Neural cell (in vitro differentiated cells): ENCODE measurements around the gene ZNF35. TPM values are rescaled to one million over a fixed set of nuclear protein-coding genes. Genes with fewer than 3 reads are reported as not detected.
"Not testable (repeated sequence)": the region's sequence is repeated elsewhere in the genome, so short reads cannot be mapped to it uniquely, and the experiment has no call there.

ENCODE experiments used
- H2AFZ ChIP-seq: fragments of 200-600, 300-800 bp; sonication (generic), shearing (Covaris generic); 2 replicates; pipeline ENCODE4 v1.6.0; 2014; ENCODE audit warnings: low read depth, mild to moderate bottlenecking, antibody characterized with exemption, low read length, moderate library complexity
- H3F3A ChIP-seq: fragments of 200-600 bp; shearing (Covaris generic); 2 replicates; pipeline ENCODE4 v1.6.1; 2016; ENCODE audit warnings: mild to moderate bottlenecking, moderate library complexity, mixed read lengths, antibody characterized with exemption, low read length; ENCODE audit not compliant: insufficient read depth, poor library complexity, severe bottlenecking
- H3K27ac ChIP-seq: fragments of 200-600, 300-800 bp; sonication (generic), shearing (Covaris generic); 2 replicates; pipeline ENCODE4 v1.5.1; 2014; ENCODE audit warnings: mild to moderate bottlenecking, low read length, moderate library complexity
- H3K27me3 ChIP-seq: fragments of 300-800, 200-600 bp; sonication (generic), shearing (Covaris generic); 2 replicates; pipeline ENCODE4 v1.6.0; 2014; ENCODE audit warnings: mild to moderate bottlenecking, low read depth, low read length, moderate library complexity; ENCODE audit not compliant: insufficient read depth
- H3K36me3 ChIP-seq: fragments of 300-800, 200-600 bp; sonication (generic), shearing (Covaris generic); 2 replicates; pipeline ENCODE4 v1.5.1; 2014; ENCODE audit warnings: mild to moderate bottlenecking, antibody characterized with exemption, low read length, moderate library complexity; ENCODE audit not compliant: insufficient read depth
- H3K4me2 ChIP-seq: fragments of 300-800, 200-600 bp; sonication (generic), shearing (Covaris generic); 2 replicates; pipeline ENCODE4 v1.6.0; 2014; ENCODE audit warnings: mild to moderate bottlenecking, low read length
- H3K4me3 ChIP-seq: fragments of 300-800, 200-600 bp; sonication (generic), shearing (Covaris generic); 2 replicates; pipeline ENCODE4 v1.5.1; 2014; ENCODE audit warnings: mild to moderate bottlenecking, low read length, moderate library complexity
- H3K79me2 ChIP-seq: fragments of 200-600 bp; shearing (Covaris generic); replicated peaks from 2 replicates; pipeline ENCODE4 v1.6.0; 2014; ENCODE audit warnings: mild to moderate bottlenecking, low read length, moderate library complexity; ENCODE audit not compliant: insufficient read depth
- H3K9ac ChIP-seq: fragments of 300-800, 200-600 bp; sonication (generic), shearing (Covaris generic); 2 replicates; pipeline ENCODE4 v1.6.1; 2016; ENCODE audit warnings: mild to moderate bottlenecking, low read length, mixed read lengths
- H3K9me2 ChIP-seq: fragments of 200-600 bp; shearing (Covaris generic); 2 replicates; pipeline ENCODE4 v1.6.1; 2016; ENCODE audit warnings: mild to moderate bottlenecking, low read length, mixed read lengths; ENCODE audit not compliant: insufficient read depth
- H3K9me3 ChIP-seq: fragments of 200-600, 300-800 bp; sonication (generic), shearing (Covaris generic); 2 replicates; pipeline ENCODE4 v1.6.1; 2016; ENCODE audit warnings: mild to moderate bottlenecking, mixed run types, low read length, moderate library complexity, mixed read lengths
- H4K20me1 ChIP-seq: fragments of 200-600 bp; shearing (Covaris generic); 2 replicates; pipeline ENCODE4 v1.6.1; 2016; ENCODE audit warnings: mild to moderate bottlenecking, mixed run types; ENCODE audit not compliant: insufficient read depth
- EP300 ChIP-seq: fragments of 450-650 bp; conservative IDR thresholded peaks from 2 replicates; pipeline ENCODE4 v1.6.1; 2014; ENCODE audit warnings: antibody characterized with exemption, mild to moderate bottlenecking, moderate library complexity; ENCODE audit not compliant: poor library complexity, severe bottlenecking
- EZH2 ChIP-seq: fragments of 200-600, 300-800 bp; shearing (Covaris generic), sonication (generic); IDR thresholded peaks from 2 replicates; pipeline ENCODE4 v1.6.1; 2014; ENCODE audit warnings: antibody characterized with exemption, low read length, borderline replicate concordance, mild to moderate bottlenecking; ENCODE audit not compliant: insufficient read depth, poor library complexity, severe bottlenecking
- MXI1 ChIP-seq: fragments of 450-650 bp; conservative IDR thresholded peaks from 2 replicates; pipeline ENCODE4 v1.6.1; 2014; ENCODE audit warnings: antibody characterized with exemption, mild to moderate bottlenecking; ENCODE audit not compliant: poor library complexity, severe bottlenecking
- POLR2AphosphoS5 ChIP-seq: IDR thresholded peaks from 2 replicates; pipeline ENCODE4 v1.6.1; 2012
- RAD21 ChIP-seq: fragments of 450-650 bp; conservative IDR thresholded peaks from 2 replicates; pipeline ENCODE4 v1.6.1; 2014; ENCODE audit warnings: antibody characterized with exemption, mild to moderate bottlenecking, moderate library complexity
- SMC3 ChIP-seq: fragments of 450-650 bp; conservative IDR thresholded peaks from 2 replicates; pipeline ENCODE4 v1.6.1; 2014; ENCODE audit warnings: antibody characterized with exemption, mild to moderate bottlenecking, moderate library complexity; ENCODE audit not compliant: poor library complexity
- TAF1 ChIP-seq: IDR thresholded peaks from 2 replicates; pipeline ENCODE4 v1.6.1; 2012; ENCODE audit warnings: low read depth
- polyA plus RNA-seq: library from polyadenylated mRNA; depleted of rRNA; stranded (reverse); fragments of >200 nt; gene quantifications from 2 replicates; pipeline ENCODE4 v1.2.3, GENCODE V29; 2014
- TF ChIP-seq, protein P1 (sequence below): IDR thresholded peaks from 2 replicates; pipeline ENCODE4 v1.6.1; 2012; ENCODE audit warnings: borderline replicate concordance
- TF ChIP-seq, protein P2 (sequence below): fragments of 450-650 bp; IDR thresholded peaks from 2 replicates; pipeline ENCODE4 v1.5.1; 2014; ENCODE audit warnings: antibody characterized with exemption, mild to moderate bottlenecking, moderate library complexity; ENCODE audit not compliant: poor library complexity, severe bottlenecking

ZNF35 gene
- polyA plus RNA-seq, 1 donor from 2014 or later = 14.9 TPM

DNA sequence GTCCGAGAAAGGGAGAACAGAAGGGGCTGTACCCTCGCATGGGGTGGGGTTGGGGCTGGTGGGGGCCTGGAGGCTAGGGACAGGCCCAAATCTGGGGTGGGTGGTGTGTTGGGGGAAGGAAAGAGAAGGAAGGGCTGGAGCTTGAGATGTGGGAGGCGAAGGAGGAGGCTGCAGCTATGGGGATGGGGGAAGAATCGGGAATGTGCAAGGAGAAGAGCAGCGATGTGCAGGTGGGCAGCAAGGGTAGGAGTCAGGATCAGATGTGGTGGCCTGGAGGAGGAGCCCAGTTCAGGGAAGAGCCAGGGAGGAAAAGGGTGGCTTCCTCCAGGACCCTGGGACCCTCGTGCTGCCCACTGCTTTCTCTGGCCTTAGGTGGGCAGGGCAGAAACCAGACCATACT lies 21.2 kb downstream of the ZNF35 start:
- no peaks in the 10 kb centered on the region for H3F3A ChIP-seq
- H3K9ac ChIP-seq = no peak overlapping the region
- no peaks in the 10 kb centered on the region for H3K27me3 ChIP-seq
- H3K27ac ChIP-seq = no peak overlapping the region
- no peak overlapping the region for H3K4me2 ChIP-seq
- no peak overlapping the region for H2AFZ ChIP-seq
- no peaks in the 10 kb centered on the region for H3K9me2 ChIP-seq
- H3K36me3 ChIP-seq = no peaks in the 10 kb centered on the region
- H3K9me3 ChIP-seq = no peaks in the 10 kb centered on the region
- no peaks in the 10 kb centered on the region for H3K79me2 ChIP-seq
- TF ChIP-seq, protein P1, sequence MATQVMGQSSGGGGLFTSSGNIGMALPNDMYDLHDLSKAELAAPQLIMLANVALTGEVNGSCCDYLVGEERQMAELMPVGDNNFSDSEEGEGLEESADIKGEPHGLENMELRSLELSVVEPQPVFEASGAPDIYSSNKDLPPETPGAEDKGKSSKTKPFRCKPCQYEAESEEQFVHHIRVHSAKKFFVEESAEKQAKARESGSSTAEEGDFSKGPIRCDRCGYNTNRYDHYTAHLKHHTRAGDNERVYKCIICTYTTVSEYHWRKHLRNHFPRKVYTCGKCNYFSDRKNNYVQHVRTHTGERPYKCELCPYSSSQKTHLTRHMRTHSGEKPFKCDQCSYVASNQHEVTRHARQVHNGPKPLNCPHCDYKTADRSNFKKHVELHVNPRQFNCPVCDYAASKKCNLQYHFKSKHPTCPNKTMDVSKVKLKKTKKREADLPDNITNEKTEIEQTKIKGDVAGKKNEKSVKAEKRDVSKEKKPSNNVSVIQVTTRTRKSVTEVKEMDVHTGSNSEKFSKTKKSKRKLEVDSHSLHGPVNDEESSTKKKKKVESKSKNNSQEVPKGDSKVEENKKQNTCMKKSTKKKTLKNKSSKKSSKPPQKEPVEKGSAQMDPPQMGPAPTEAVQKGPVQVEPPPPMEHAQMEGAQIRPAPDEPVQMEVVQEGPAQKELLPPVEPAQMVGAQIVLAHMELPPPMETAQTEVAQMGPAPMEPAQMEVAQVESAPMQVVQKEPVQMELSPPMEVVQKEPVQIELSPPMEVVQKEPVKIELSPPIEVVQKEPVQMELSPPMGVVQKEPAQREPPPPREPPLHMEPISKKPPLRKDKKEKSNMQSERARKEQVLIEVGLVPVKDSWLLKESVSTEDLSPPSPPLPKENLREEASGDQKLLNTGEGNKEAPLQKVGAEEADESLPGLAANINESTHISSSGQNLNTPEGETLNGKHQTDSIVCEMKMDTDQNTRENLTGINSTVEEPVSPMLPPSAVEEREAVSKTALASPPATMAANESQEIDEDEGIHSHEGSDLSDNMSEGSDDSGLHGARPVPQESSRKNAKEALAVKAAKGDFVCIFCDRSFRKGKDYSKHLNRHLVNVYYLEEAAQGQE = no peak
- TF ChIP-seq POLR2AphosphoS5 (no peak), SMC3 (no peak), RAD21 (no peak), MXI1 (no peak), TAF1 (no peak), EP300 (no peak), EZH2 (no peak)
- TF ChIP-seq, protein P2, sequence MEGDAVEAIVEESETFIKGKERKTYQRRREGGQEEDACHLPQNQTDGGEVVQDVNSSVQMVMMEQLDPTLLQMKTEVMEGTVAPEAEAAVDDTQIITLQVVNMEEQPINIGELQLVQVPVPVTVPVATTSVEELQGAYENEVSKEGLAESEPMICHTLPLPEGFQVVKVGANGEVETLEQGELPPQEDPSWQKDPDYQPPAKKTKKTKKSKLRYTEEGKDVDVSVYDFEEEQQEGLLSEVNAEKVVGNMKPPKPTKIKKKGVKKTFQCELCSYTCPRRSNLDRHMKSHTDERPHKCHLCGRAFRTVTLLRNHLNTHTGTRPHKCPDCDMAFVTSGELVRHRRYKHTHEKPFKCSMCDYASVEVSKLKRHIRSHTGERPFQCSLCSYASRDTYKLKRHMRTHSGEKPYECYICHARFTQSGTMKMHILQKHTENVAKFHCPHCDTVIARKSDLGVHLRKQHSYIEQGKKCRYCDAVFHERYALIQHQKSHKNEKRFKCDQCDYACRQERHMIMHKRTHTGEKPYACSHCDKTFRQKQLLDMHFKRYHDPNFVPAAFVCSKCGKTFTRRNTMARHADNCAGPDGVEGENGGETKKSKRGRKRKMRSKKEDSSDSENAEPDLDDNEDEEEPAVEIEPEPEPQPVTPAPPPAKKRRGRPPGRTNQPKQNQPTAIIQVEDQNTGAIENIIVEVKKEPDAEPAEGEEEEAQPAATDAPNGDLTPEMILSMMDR = no peak
- no peak overlapping the region for H3K4me3 ChIP-seq
- no peaks in the 10 kb centered on the region for H4K20me1 ChIP-seq

DNA sequence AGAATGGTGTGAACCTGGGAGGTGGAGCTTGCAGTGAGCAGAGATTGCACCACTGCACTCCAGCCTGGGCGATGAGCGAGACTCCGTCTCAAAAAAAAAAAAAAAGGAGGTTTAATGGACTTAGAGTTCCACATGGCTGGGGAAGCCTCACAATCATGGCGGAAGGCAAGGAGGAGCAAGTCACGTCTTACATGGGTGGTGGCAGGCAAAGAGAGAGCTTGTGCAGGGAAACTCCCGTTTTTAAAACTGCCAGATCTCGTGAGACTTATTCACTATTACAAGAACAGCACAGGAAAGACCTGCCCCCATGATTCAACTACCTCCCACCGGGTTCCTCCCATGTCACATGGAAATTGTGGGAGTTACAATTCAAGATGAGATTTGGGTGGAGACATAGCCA lies 24.9 kb downstream of the ZNF35 start:
- H3K4me3 ChIP-seq, H3K9me2 ChIP-seq, H3K27me3 ChIP-seq, H4K20me1 ChIP-seq, H2AFZ ChIP-seq, H3K27ac ChIP-seq, H3K79me2 ChIP-seq, H3K9me3 ChIP-seq, H3K36me3 ChIP-seq, H3F3A ChIP-seq, H3K4me2 ChIP-seq, H3K9ac ChIP-seq: not testable (repeated sequence)

DNA sequence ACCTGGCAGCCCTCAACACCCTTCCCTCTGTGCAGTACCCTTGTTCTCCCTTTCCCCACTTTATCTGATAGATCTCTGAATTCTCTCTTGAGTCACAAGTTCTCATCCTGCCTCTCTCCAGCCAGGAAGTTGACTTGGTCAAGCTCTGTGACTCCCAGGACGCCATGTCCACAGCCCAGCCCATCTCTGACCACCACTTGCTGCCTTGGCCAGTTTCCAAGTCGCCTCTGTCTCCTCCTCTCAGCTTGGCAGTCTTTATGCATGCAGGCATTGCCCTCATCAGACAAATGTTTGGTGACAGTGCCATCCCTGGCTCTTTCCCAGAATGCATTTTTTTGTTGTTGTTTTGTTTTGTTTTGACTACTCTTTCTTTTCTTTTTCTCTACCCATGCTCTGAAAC lies 25.7 kb downstream of the ZNF35 start:
- Histone ChIP-seq H3K27me3 (no peaks in the 10 kb centered on the region), H3F3A (no peaks in the 10 kb centered on the region), H3K4me3 (no peak overlapping the region), H4K20me1 (no peaks in the 10 kb centered on the region), H3K27ac (no peak overlapping the region), H3K9ac (no peak overlapping the region), H2AFZ (no peak overlapping the region), H3K36me3 (no peaks in the 10 kb centered on the region), H3K79me2 (no peaks in the 10 kb centered on the region), H3K4me2 (no peak overlapping the region), H3K9me3 (no peaks in the 10 kb centered on the region), H3K9me2 (no peaks in the 10 kb centered on the region)
- TF ChIP-seq EP300 (no peak), POLR2AphosphoS5 (no peak), MXI1 (no peak)
